HG02840 (cell line): ENCODE measurements around the gene BOD1.
A peak's percentile ranks its signal among the peaks of the same experiment; 100 is the strongest.
"Not testable (repeated sequence)": the region's sequence is repeated elsewhere in the genome, so short reads cannot be mapped to it uniquely, and the experiment has no call there.

ENCODE experiments used
- ATAC-seq: cut with Tn5 transposase; IDR thresholded peaks from one replicate; pipeline ENCODE4 v1.9.1; 2021; ENCODE audit warnings: mild to moderate bottlenecking, moderate library complexity, moderate number of reproducible peaks; ENCODE audit not compliant: unreplicated experiment, low FRiP score

Gene BOD1

GRCh38 chr5:173620784-173621183 is 4.3 kb upstream of the BOD1 start:
- no peak for ATAC-seq

GRCh38 chr5:173618927-173619519 is 2.6 kb upstream of the BOD1 start:
- no peak for ATAC-seq

- peak; percentile 48 for ATAC-seq
These were observed 420 bp downstream of the BOD1 start for GRCh38 chr5:173615884-173616576.

- no peak for ATAC-seq
These were observed 1.9 kb downstream of the BOD1 start for GRCh38 chr5:173614591-173614990.

GRCh38 chr5:173613433-173614159 is 2.9 kb downstream of the BOD1 start:
- ATAC-seq, result no peak

- no peak for ATAC-seq
These were observed 3.5 kb downstream of the BOD1 start for GRCh38 chr5:173612948-173613347.

- no peak for ATAC-seq
These were observed 4.7 kb downstream of the BOD1 start for GRCh38 chr5:173611706-173612105.

GRCh38 chr5:173604141-173604540 is 12.3 kb downstream of the BOD1 start:
- ATAC-seq, result no peak

- no peak for ATAC-seq
These were observed 14.0 kb downstream of the BOD1 start for GRCh38 chr5:173602423-173602822.

- ATAC-seq, result no peak
These were observed 17.8 kb downstream of the BOD1 start for GRCh38 chr5:173598686-173599085.

- ATAC-seq, result no peak
These were observed 19.1 kb downstream of the BOD1 start for GRCh38 chr5:173597304-173597703.

- ATAC-seq, result no peak
These were observed 20.6 kb downstream of the BOD1 start for GRCh38 chr5:173595841-173596240.

- ATAC-seq, result no peak
These were observed 22.4 kb downstream of the BOD1 start for GRCh38 chr5:173594061-173594460.

- ATAC-seq, result no peak
These were observed 24.3 kb downstream of the BOD1 start for GRCh38 chr5:173592050-173592669.

GRCh38 chr5:173591056-173591514 is 25.4 kb downstream of the BOD1 start:
- no peak for ATAC-seq

GRCh38 chr5:173590436-173591055 is 25.9 kb downstream of the BOD1 start:
- ATAC-seq, result no peak

GRCh38 chr5:173586133-173586532 is 30.3 kb downstream of the BOD1 start:
- not testable (repeated sequence) for ATAC-seq

- no peak for ATAC-seq
These were observed 33.1 kb downstream of the BOD1 start for GRCh38 chr5:173583346-173583745.

- ATAC-seq, result no peak
These were observed 34.0 kb downstream of the BOD1 start for GRCh38 chr5:173582216-173583111.
